HepG2 (cell line): ENCODE results near the gene NPAS2. TPM values are rescaled to one million over a fixed set of nuclear protein-coding genes. Genes with fewer than 3 reads are reported as not detected.
A peak's percentile ranks its signal among the peaks of the same experiment; 100 is the strongest.

Source experiments
- ARHGAP35 ChIP-seq: sonication (generic); formaldehyde crosslinking; IDR thresholded peaks from 2 replicates; pipeline ENCODE4 v1.9.0; 2022; ENCODE audit warnings: mild to moderate bottlenecking, inconsistent platforms, moderate library complexity, missing genetic modification reagents, borderline replicate concordance
- HDAC1 ChIP-seq: sonication (generic); formaldehyde crosslinking; IDR thresholded peaks from 2 replicates; pipeline ENCODE4 v1.5.1; 2020; ENCODE audit warnings: mild to moderate bottlenecking, missing genetic modification reagents
- HMG20A ChIP-seq: IDR thresholded peaks from 2 replicates; pipeline ENCODE4 v1.6.1; 2016; ENCODE audit warnings: borderline replicate concordance
- HOXA3 ChIP-seq: sonication (generic); formaldehyde crosslinking; IDR thresholded peaks from 2 replicates; pipeline ENCODE4 v1.5.0; 2020; ENCODE audit warnings: missing genetic modification reagents
- HOXA9 ChIP-seq: sonication (generic); formaldehyde crosslinking; IDR thresholded peaks from 2 replicates; pipeline ENCODE4 v1.8.1; 2022; ENCODE audit warnings: missing genetic modification reagents, mild to moderate bottlenecking, moderate library complexity, borderline replicate concordance
- MAFK ChIP-seq, 2 experiments: IDR thresholded peaks in 1 of 2; conservative IDR thresholded peaks in 1 of 2; 2 replicates each; pipeline ENCODE4 v1.6.1; 2011; ENCODE audit warnings: improper control_type of control experiment in 2 of 2, low read length in 2 of 2
- MXI1 ChIP-seq: IDR thresholded peaks from 3 replicates; pipeline ENCODE4 v1.6.1; 2012; ENCODE audit warnings: low read depth, low read length, inconsistent platforms, borderline replicate concordance
- MYC ChIP-seq: sonication (generic); formaldehyde crosslinking; IDR thresholded peaks from 2 replicates; pipeline ENCODE4 v1.9.0; 2021; ENCODE audit warnings: missing genetic modification reagents, borderline replicate concordance
- SAP130 ChIP-seq: IDR thresholded peaks from 2 replicates; pipeline ENCODE4 v1.6.1; 2016; ENCODE audit warnings: low read depth
- TARDBP ChIP-seq: sonication (generic); formaldehyde crosslinking; IDR thresholded peaks from 2 replicates; pipeline ENCODE4 v1.8.0; 2022; ENCODE audit warnings: mild to moderate bottlenecking, missing genetic modification reagents
- TFAP4 ChIP-seq: sonication (generic); IDR thresholded peaks from 2 replicates; pipeline ENCODE4 v1.6.1; 2016; ENCODE audit warnings: low read depth, borderline replicate concordance
- ZGPAT ChIP-seq: IDR thresholded peaks from 2 replicates; pipeline ENCODE4 v1.6.1; 2016; ENCODE audit warnings: mild to moderate bottlenecking
- ZNF180 ChIP-seq: sonication (generic); formaldehyde crosslinking; IDR thresholded peaks from 2 replicates; pipeline ENCODE4 v1.4.0; 2020; ENCODE audit warnings: low read depth, missing genetic modification reagents, borderline replicate concordance
- ZNF20 ChIP-seq: sonication (generic); formaldehyde crosslinking; IDR thresholded peaks from 2 replicates; pipeline ENCODE4 v1.4.0; 2020; ENCODE audit warnings: mild to moderate bottlenecking, moderate library complexity, missing genetic modification reagents
- ZNF235 ChIP-seq: sonication (generic); formaldehyde crosslinking; IDR thresholded peaks from 2 replicates; pipeline ENCODE4 v1.8.1; 2023; ENCODE audit warnings: mild to moderate bottlenecking, missing genetic modification reagents, borderline replicate concordance
- ZNF24 ChIP-seq: fragments of 450-650 bp; IDR thresholded peaks from 2 replicates; pipeline ENCODE4 v1.6.1; 2017; ENCODE audit warnings: antibody characterized with exemption, mild to moderate bottlenecking
- polyA plus RNA-seq, 8 experiments: library from polyadenylated mRNA; depleted of rRNA in 3 of 8; stranded (reverse) in 7 of 8; unstranded in 1 of 8; fragments of >200 nt; fragmentation: Illumina TruSeq in 4 of 8; extraction: Trizol in 4 of 8; gene quantifications; 2 replicates each; pipeline versions ENCODE4 v1.2.1 to v1.2.3, GENCODE V29; 2011 to 2016; ENCODE audit warnings: low read depth in 4 of 8, missing spikeins in 1 of 8, mixed read lengths in 1 of 8; ENCODE audit not compliant: insufficient read depth in 1 of 8
- total RNA-seq, 5 experiments: library from RNA; depleted of rRNA; stranded (reverse); fragments of >200 nt; fragmentation: Illumina TruSeq; extraction: Trizol; gene quantifications; 2 replicates each; pipeline ENCODE4 v1.2.3, GENCODE V29; 2016; ENCODE audit warnings: low read depth in 1 of 5
- TF ChIP-seq, protein P1 (sequence below): sonication (generic); formaldehyde crosslinking; IDR thresholded peaks from 2 replicates; pipeline ENCODE4 v1.8.1; 2023; ENCODE audit warnings: missing genetic modification reagents, mild to moderate bottlenecking, borderline replicate concordance
- TF ChIP-seq, protein P2 (sequence below), 2 experiments: fragments of 450-650 bp in 1 of 2; sonication (generic) in 1 of 2; formaldehyde crosslinking in 1 of 2; IDR thresholded peaks; 2 replicates each; pipeline versions ENCODE4 v1.6.1 to v1.8.0; 2016 to 2022; ENCODE audit warnings: antibody characterized with exemption in 1 of 2, mild to moderate bottlenecking in 1 of 2, missing genetic modification reagents in 1 of 2

Gene NPAS2
- total and polyA plus RNA-seq, 2 of the 13 experiments (the other 11 are each of a cell fraction or from before 2014, with no cell fraction given), result 14.8 to 37.5 TPM

GRCh38 chr2:100791294-100791935 is 28.5 kb upstream of the NPAS2 start (continued):
- TF ChIP-seq ZNF180 (CRISPR knock-in tag), result no peak
- TF ChIP-seq MYC (CRISPR knock-in tag), result no peak
- TF ChIP-seq MAFK (conservative IDR thresholded peaks at IDR 0.05 in 1 of 2, IDR thresholded peaks at IDR 0.05 in 1 of 2; ENCODE audit: low read length in 2 of 2), result no peak
- TF ChIP-seq HDAC1 (CRISPR knock-in tag), result no peak
- no peak for TF ChIP-seq ARHGAP35 (CRISPR knock-in tag)
- TF ChIP-seq ZNF20 (CRISPR knock-in tag), result no peak
- TF ChIP-seq, protein P1, sequence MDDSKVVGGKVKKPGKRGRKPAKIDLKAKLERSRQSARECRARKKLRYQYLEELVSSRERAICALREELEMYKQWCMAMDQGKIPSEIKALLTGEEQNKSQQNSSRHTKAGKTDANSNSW (CRISPR knock-in tag), result no peak
- TF ChIP-seq ZNF235 (CRISPR knock-in tag), result no peak
- TF ChIP-seq SAP130 (CRISPR knock-in tag), result peak; percentile 19; the same call in 1 of the 2 replicates
- TF ChIP-seq, protein P2, sequence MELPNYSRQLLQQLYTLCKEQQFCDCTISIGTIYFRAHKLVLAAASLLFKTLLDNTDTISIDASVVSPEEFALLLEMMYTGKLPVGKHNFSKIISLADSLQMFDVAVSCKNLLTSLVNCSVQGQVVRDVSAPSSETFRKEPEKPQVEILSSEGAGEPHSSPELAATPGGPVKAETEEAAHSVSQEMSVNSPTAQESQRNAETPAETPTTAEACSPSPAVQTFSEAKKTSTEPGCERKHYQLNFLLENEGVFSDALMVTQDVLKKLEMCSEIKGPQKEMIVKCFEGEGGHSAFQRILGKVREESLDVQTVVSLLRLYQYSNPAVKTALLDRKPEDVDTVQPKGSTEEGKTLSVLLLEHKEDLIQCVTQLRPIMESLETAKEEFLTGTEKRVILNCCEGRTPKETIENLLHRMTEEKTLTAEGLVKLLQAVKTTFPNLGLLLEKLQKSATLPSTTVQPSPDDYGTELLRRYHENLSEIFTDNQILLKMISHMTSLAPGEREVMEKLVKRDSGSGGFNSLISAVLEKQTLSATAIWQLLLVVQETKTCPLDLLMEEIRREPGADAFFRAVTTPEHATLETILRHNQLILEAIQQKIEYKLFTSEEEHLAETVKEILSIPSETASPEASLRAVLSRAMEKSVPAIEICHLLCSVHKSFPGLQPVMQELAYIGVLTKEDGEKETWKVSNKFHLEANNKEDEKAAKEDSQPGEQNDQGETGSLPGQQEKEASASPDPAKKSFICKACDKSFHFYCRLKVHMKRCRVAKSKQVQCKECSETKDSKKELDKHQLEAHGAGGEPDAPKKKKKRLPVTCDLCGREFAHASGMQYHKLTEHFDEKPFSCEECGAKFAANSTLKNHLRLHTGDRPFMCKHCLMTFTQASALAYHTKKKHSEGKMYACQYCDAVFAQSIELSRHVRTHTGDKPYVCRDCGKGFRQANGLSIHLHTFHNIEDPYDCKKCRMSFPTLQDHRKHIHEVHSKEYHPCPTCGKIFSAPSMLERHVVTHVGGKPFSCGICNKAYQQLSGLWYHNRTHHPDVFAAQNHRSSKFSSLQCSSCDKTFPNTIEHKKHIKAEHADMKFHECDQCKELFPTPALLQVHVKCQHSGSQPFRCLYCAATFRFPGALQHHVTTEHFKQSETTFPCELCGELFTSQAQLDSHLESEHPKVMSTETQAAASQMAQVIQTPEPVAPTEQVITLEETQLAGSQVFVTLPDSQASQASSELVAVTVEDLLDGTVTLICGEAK (IDR thresholded peaks at IDR 0.05), result no peak
- TF ChIP-seq, protein P2 (CRISPR knock-in tag; IDR thresholded peaks at IDR 0.05), result 0 out of 2 replicates have a peak, but pooled peaks have one; percentile 27
- TF ChIP-seq MXI1, result no peak
- no peak for TF ChIP-seq ZGPAT (CRISPR knock-in tag)
- peak; percentile 19; the same call in 1 of the 2 replicates for TF ChIP-seq TFAP4
- peak; percentile 9; the same call in 1 of the 2 replicates for TF ChIP-seq HMG20A (CRISPR knock-in tag)
- no peak for TF ChIP-seq HOXA9 (CRISPR knock-in tag)
- TF ChIP-seq HOXA3 (CRISPR knock-in tag), result 0 out of 2 replicates have a peak, but pooled peaks have one; percentile 10
- no peak for TF ChIP-seq TARDBP (CRISPR knock-in tag)
- TF ChIP-seq ZNF24, result no peak
